Hepatocyte (in vitro differentiated cells): ENCODE results near the gene CRISPLD2.

ENCODE experiments used
- CTCF ChIP-seq: fragments of 200-600 bp; sonication (generic); IDR thresholded peaks from 2 replicates; pipeline ENCODE4 v1.5.1; 2016; ENCODE audit warnings: antibody characterized with exemption, mild to moderate bottlenecking; ENCODE audit not compliant: poor library complexity
- EZH2 ChIP-seq: fragments of 200-600 bp; sonication (generic); IDR thresholded peaks from 2 replicates; pipeline ENCODE4 v1.6.1; 2016; ENCODE audit warnings: antibody characterized with exemption, mild to moderate bottlenecking, borderline replicate concordance

- TF ChIP-seq EZH2 = no peak
- no peak for TF ChIP-seq CTCF
Measured at GRCh38 chr16:84851192-84852127, 31.7 kb downstream of the CRISPLD2 start.
